GM12878 (cell line): ENCODE results near the gene UNC5CL. TPM values are rescaled to one million over a fixed set of nuclear protein-coding genes. Genes with fewer than 3 reads are reported as not detected.

Experiments used
- CBFB ChIP-seq: IDR thresholded peaks from 2 replicates; pipeline ENCODE4 v1.6.1; 2016; ENCODE audit warnings: antibody characterized with exemption, low read depth
- CBX3 ChIP-seq: fragments of 200-600 bp; sonication (generic); IDR thresholded peaks from 2 replicates; pipeline ENCODE4 v1.6.1; 2016; ENCODE audit warnings: low read depth, borderline replicate concordance
- CEBPB ChIP-seq, 2 experiments: fragments of 150-350 bp in 1 of 2; IDR thresholded peaks; 2 replicates each; pipeline ENCODE4 v1.6.1; 2012 to 2014; ENCODE audit warnings: low read depth in 2 of 2, low read length in 2 of 2, borderline replicate concordance in 1 of 2, inconsistent platforms in 1 of 2
- CHD1 ChIP-seq: IDR thresholded peaks from 2 replicates; pipeline ENCODE4 v1.6.1; 2012; ENCODE audit warnings: low read depth, low read length, improper control_type of control experiment
- CHD4 ChIP-seq: fragments of 200-600 bp; sonication (generic); IDR thresholded peaks from 2 replicates; pipeline ENCODE4 v1.6.1; 2016; ENCODE audit warnings: mild to moderate bottlenecking
- FOXK2 ChIP-seq: fragments of 450-650 bp; IDR thresholded peaks from 2 replicates; pipeline ENCODE4 v1.6.1; 2017; ENCODE audit warnings: mild to moderate bottlenecking, moderate library complexity
- KDM1A ChIP-seq: fragments of 200-600 bp; sonication (generic); IDR thresholded peaks from 2 replicates; pipeline ENCODE4 v1.6.1; 2016; ENCODE audit warnings: borderline replicate concordance
- MEF2B ChIP-seq: fragments of 450-650 bp; IDR thresholded peaks from 2 replicates; pipeline ENCODE4 v1.6.1; 2018; ENCODE audit warnings: mild to moderate bottlenecking, moderate library complexity; ENCODE audit not compliant: partially characterized antibody, poor library complexity, severe bottlenecking
- MLLT1 ChIP-seq: fragments of 450-650 bp; IDR thresholded peaks from 2 replicates; pipeline ENCODE4 v1.6.1; 2016; ENCODE audit warnings: mild to moderate bottlenecking
- NFYA ChIP-seq: IDR thresholded peaks from 2 replicates; pipeline ENCODE4 v1.6.1; 2011; ENCODE audit warnings: low read depth, mild to moderate bottlenecking, low read length, improper control_type of control experiment, borderline replicate concordance
- NR2F1 ChIP-seq: fragments of 450-650 bp; conservative IDR thresholded peaks from 2 replicates; pipeline ENCODE4 v1.6.1; 2017; ENCODE audit warnings: mild to moderate bottlenecking
- PAX5 ChIP-seq: IDR thresholded peaks from 2 replicates; pipeline ENCODE4 v1.6.1; 2011; ENCODE audit warnings: low read depth, low read length, borderline replicate concordance
- POLR2AphosphoS5 ChIP-seq: IDR thresholded peaks from 2 replicates; pipeline ENCODE4 v1.6.1; 2011; ENCODE audit warnings: mild to moderate bottlenecking, low read length, inconsistent platforms
- PRDM15 ChIP-seq: fragments of 450-650 bp; formaldehyde crosslinking; IDR thresholded peaks from 2 replicates; pipeline ENCODE4 v1.4.0; 2020; ENCODE audit warnings: mild to moderate bottlenecking, moderate library complexity
- SMAD1 ChIP-seq: fragments of 450-650 bp; IDR thresholded peaks from 2 replicates; pipeline ENCODE4 v1.6.1; 2018; ENCODE audit warnings: mild to moderate bottlenecking, low read depth; ENCODE audit not compliant: partially characterized antibody
- STAT1 ChIP-seq: fragments of 450-650 bp; conservative IDR thresholded peaks from 2 replicates; pipeline ENCODE4 v1.6.1; 2014; ENCODE audit warnings: antibody characterized with exemption, mild to moderate bottlenecking
- SUZ12 ChIP-seq: fragments of 200-600 bp; sonication (generic); IDR thresholded peaks from one replicate; pipeline ENCODE4 v1.6.1; 2018; ENCODE audit warnings: antibody characterized with exemption, mild to moderate bottlenecking; ENCODE audit not compliant: unreplicated experiment
- TARDBP ChIP-seq: IDR thresholded peaks from 2 replicates; pipeline ENCODE4 v1.6.1; 2016; ENCODE audit warnings: borderline replicate concordance
- ZNF207 ChIP-seq: fragments of 450-650 bp; IDR thresholded peaks from 2 replicates; pipeline ENCODE4 v1.6.1; 2014; ENCODE audit warnings: antibody characterized with exemption, mild to moderate bottlenecking, borderline replicate concordance
- ZZZ3 ChIP-seq: IDR thresholded peaks from 2 replicates; pipeline ENCODE4 v1.6.1; 2011; ENCODE audit warnings: low read depth; ENCODE audit not compliant: control insufficient read depth, insufficient read length
- polyA plus RNA-seq, 11 experiments: library from polyadenylated mRNA; depleted of rRNA in 4 of 11; unstranded in 6 of 11; stranded (reverse) in 5 of 11; fragments of >200 nt; fragmentation: Nextera tagmentation in 4 of 11; fragmentation: Illumina TruSeq in 1 of 11; extraction: Ambion mirVana in 4 of 11; extraction: Trizol in 1 of 11; gene quantifications; 1 replicate in 1 of 11; 2 replicates in 10 of 11; pipeline versions ENCODE4 v1.2.1 to v1.2.3, GENCODE V29; 2011 to 2016; ENCODE audit warnings: inconsistent platforms in 2 of 11, missing spikeins in 2 of 11, low read depth in 1 of 11
- total RNA-seq, 4 experiments: library from RNA; depleted of rRNA in 3 of 4; stranded (reverse); fragments of >200 nt in 3 of 4; fragmentation: Illumina TruSeq in 1 of 4; extraction: Trizol in 1 of 4; gene quantifications; 2 replicates each; pipeline versions ENCODE4 v1.2.1 to v1.2.3, GENCODE V29; 2013 to 2021
- TF ChIP-seq, protein P1 (sequence below): fragments of 450-650 bp; IDR thresholded peaks from 2 replicates; pipeline ENCODE4 v1.6.1; 2014; ENCODE audit warnings: mild to moderate bottlenecking
- TF ChIP-seq, protein P2 (sequence below): fragments of 450-650 bp; formaldehyde crosslinking; IDR thresholded peaks from 2 replicates; pipeline ENCODE4 v1.5.0; 2022; ENCODE audit warnings: mild to moderate bottlenecking, missing genetic modification characterization

UNC5CL gene
- total and polyA plus RNA-seq, 10 of the 15 experiments (the other 5 are each of a cell fraction or from before 2014, with no cell fraction given) = 0.11 to 1.2 (median 0.46) TPM; not detected in 1

GRCh38 chr6:41073968-41074691 lies 35.1 kb upstream of the UNC5CL start (continued):
- TF ChIP-seq STAT1 (no peak), PAX5 (no peak), TARDBP (no peak), CEBPB (IDR thresholded peaks at IDR 0.05; ENCODE audit: borderline replicate concordance in 1 of 2, low read depth in 2 of 2, low read length in 2 of 2) (no peak), CHD1 (peak; percentile 87; the same call in 1 of the 2 replicates), ZZZ3 (no peak), FOXK2 (no peak), POLR2AphosphoS5 (no peak), CBX3 (no peak), CBFB (no peak), PRDM15 (no peak), CHD4 (no peak), MEF2B (peak; percentile 91), SUZ12 (no peak), MLLT1 (peak; percentile 77), ZNF207 (no peak), NR2F1 (no peak), NFYA (no peak), KDM1A (no peak), SMAD1 (peak; percentile 14)
- TF ChIP-seq, protein P1, sequence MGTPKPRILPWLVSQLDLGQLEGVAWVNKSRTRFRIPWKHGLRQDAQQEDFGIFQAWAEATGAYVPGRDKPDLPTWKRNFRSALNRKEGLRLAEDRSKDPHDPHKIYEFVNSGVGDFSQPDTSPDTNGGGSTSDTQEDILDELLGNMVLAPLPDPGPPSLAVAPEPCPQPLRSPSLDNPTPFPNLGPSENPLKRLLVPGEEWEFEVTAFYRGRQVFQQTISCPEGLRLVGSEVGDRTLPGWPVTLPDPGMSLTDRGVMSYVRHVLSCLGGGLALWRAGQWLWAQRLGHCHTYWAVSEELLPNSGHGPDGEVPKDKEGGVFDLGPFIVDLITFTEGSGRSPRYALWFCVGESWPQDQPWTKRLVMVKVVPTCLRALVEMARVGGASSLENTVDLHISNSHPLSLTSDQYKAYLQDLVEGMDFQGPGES = no peak
- TF ChIP-seq, protein P2, sequence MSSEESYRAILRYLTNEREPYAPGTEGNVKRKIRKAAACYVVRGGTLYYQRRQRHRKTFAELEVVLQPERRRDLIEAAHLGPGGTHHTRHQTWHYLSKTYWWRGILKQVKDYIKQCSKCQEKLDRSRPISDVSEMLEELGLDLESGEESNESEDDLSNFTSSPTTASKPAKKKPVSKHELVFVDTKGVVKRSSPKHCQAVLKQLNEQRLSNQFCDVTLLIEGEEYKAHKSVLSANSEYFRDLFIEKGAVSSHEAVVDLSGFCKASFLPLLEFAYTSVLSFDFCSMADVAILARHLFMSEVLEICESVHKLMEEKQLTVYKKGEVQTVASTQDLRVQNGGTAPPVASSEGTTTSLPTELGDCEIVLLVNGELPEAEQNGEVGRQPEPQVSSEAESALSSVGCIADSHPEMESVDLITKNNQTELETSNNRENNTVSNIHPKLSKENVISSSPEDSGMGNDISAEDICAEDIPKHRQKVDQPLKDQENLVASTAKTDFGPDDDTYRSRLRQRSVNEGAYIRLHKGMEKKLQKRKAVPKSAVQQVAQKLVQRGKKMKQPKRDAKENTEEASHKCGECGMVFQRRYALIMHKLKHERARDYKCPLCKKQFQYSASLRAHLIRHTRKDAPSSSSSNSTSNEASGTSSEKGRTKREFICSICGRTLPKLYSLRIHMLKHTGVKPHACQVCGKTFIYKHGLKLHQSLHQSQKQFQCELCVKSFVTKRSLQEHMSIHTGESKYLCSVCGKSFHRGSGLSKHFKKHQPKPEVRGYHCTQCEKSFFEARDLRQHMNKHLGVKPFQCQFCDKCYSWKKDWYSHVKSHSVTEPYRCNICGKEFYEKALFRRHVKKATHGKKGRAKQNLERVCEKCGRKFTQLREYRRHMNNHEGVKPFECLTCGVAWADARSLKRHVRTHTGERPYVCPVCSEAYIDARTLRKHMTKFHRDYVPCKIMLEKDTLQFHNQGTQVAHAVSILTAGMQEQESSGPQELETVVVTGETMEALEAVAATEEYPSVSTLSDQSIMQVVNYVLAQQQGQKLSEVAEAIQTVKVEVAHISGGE (CRISPR knock-in tag) = no peak
